SK-N-MC (cell line): ENCODE measurements around the gene CENPO.

Experiments used
- EZH2 ChIP-seq: fragments of 200-600 bp; sonication (generic); IDR thresholded peaks from one replicate; pipeline ENCODE4 v1.6.1; 2017; ENCODE audit warnings: antibody characterized with exemption
- POLR2AphosphoS5 ChIP-seq: IDR thresholded peaks from 2 replicates; pipeline ENCODE4 v1.6.1; 2012; ENCODE audit warnings: mild to moderate bottlenecking, low read depth, low read length, borderline replicate concordance

GRCh38 chr2:24857746-24858145 is 64.5 kb downstream of the CENPO start:
- no peak for TF ChIP-seq POLR2AphosphoS5
- no peak for TF ChIP-seq EZH2
